HG03045 (cell line): ENCODE results near the gene ANTXR1.

Source experiments
- ATAC-seq: cut with Tn5 transposase; IDR thresholded peaks from one replicate; pipeline ENCODE4 v1.9.1; 2021; ENCODE audit warnings: mild to moderate bottlenecking, moderate library complexity; ENCODE audit not compliant: unreplicated experiment

The ANTXR1 gene

DNA sequence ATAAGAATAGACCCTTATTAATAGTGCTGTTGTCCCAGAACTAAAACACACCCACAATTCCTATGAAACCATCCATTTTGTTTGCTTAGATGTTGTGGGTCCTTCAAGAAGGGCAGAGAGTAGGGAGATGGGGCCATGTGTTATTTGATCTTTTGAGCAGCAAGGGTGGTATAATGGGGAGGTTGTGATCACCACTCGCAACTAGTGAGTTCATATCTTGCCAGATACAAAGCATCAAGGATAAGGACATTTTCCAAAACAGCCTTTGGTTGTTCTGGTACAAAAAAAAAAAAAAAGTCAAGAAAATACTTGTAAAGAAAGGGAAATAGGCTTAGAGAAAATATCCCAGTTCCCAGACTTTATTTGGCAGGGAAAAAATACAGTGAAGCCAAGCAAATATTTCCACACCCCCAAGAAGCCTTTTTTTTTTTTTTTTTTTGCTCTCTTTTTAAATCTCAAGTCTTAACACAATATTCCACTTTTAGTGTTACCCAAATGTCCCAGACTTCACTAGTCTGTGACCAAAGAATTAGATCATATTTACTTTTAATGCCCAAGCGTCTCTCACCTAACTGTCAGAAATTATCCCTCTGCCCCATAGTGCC is 54.1 kb downstream of the ANTXR1 start:
- ATAC-seq, result no peak

DNA sequence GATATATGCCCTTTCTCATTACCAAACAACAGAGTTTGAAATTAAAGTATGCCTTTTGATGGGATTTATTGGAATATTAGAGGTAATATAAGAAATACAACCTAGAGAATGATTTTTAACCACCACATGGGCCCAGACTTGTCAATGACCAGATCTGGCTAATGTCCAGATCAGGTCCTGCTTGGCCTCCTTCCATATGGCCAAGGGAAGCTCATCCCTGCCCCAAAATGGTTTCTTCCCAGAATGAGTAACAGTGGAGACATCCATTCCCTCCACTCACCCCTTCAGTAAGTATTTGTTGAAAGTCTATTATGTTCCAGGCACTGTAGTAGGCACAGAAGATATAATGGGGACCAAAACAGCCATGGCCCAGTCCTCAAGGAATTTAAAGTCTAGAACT is 54.9 kb downstream of the ANTXR1 start:
- no peak for ATAC-seq

DNA sequence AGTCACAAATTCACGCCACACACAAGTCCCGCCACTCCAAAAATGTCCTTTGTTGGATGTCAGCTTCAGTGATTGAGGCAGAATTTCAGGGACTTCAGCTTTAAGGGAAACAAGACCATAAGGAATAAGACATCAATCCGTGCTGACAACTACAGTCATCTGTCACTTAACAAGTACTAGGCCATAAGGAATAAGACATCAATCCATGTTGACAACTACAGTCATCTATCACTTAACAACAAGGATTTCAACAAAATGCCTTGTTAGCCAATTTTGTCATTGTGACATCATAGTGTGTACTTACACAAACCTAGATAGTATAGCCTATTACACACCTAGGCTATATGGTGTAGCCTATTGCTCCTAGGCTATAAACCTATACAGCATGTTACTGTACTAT is 58.0 kb downstream of the ANTXR1 start:
- no peak for ATAC-seq

DNA sequence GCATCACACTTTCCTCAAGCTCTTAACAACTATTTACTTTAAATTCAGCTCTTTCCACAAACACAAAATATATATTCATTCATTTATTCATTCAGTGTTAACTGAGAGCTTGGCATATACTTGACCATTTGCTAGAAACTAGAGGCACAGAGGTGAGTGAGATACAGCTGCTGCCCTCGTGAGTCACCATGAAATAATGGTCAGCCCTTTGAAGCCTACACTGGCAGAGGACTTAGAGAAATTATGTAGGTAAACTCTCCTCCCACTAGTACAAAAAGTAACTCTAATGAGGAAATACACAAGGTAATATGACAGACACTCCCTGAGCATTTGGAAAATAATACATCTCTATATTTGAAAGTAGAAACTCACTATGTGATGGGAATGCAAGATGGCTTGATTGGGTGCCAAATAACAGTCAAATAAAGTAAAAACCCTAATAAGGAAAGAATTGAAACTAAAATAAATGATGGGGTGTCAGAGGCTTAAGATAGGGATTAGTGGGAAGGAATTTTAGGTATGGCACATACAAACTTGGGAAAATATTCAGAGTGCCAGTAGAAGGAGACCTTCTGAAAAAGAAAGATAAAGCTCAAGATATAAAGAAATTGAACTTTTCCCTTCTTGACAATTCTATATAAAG is 61.1 kb downstream of the ANTXR1 start:
- no peak for ATAC-seq

DNA sequence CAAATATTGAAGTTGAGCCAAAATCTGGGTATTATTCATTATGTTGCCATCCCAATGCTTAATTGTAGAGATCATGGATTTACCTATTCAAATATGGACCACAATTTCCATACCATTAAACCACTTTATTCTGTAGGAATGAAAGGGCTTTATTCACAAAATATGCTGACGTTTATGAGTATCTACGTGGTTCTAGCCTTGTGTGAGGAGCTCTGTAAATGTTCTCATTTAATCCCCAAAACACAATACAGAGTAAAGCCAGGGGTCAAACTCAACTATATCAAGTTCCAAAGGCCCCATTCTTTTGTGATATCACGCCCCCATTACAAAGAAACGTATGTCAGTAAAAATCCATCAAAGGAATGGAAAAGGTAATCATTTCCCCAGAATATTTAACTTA is 61.9 kb downstream of the ANTXR1 start:
- no peak for ATAC-seq

DNA sequence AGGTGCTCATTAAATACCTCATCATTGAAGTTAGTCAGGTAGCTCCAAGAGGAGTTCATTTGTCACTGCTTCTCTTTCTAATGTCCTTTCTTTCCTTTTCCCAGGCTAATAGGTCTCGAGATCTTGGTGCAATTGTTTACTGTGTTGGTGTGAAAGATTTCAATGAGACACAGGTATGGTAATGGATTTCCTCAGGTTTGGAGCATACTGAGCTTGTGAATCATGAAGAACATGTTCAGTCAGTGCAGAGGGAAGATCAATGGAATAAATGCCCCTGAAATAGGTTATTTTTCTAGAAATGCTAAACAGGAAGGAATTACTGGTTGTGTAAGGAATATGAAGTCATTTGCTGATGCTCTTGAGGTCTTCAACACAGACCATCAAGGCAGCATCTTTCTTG is 62.5 kb downstream of the ANTXR1 start:
- no peak for ATAC-seq

DNA sequence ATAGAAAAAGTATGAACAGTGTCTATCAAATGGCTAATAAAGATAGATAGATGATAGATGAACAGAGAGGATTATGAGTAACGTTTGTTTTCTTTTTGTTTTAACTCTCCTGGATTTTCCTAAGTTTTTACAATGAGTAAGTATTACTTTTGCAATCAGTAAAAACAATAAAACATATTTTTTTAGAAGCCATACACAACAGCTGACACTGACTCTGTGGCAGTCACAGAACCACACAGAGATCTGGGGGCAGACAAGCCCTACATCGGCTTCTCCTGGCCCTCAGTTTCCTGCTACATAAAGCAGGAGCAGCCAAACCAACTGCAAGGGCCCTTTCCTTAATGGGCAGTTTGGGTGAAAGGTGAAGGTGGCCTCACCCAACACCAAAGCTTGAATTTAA is 63.6 kb downstream of the ANTXR1 start:
- ATAC-seq, result no peak

DNA sequence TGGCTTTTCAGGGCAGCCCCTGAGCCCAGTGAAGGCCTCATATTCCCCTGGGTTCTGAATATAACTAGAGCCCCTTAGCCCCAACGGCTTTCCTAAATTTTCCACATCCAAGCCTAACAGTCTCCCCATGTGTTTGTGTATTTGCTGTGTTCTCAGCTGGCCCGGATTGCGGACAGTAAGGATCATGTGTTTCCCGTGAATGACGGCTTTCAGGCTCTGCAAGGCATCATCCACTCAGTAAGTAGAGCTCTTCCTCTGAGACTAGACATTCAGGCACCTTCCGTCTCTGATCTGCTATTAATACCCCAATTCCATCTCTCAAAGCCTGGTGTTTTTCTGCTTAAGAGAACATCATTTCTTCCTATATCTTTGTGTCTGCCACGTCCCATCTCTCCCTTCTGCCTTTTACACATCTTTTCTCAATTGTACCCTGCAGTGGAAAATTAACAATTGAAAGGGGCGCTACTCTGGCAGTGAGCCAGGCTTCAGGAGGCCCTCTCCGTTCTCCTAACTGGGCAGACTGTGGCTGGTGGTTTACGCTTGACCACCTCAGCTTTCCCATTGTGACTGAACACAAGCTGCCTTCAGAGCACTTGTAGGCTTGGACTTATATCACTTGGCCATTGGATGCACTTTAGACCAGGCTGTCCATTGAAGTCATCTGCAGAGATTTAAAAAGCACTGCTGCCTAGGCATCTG is 64.4 kb downstream of the ANTXR1 start:
- ATAC-seq, result no peak

DNA sequence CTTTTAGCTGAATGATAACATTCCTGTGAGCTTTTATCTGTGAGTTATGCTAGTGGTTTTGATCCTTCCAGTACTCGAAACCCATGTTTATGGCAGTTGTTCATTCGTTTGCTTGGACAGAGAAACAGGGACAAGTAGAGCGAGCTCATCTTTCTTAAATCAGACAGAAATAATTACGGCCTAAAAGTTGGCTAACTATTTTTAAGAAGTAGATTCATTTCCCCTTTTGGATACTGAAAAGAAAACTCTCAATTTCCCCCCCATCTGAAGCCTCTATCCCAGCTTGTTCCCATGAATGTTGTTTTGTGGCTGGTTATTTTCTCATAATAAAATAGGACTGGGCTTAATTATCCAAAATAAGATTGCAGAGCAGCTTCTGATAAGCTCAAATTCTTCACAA is 67.1 kb downstream of the ANTXR1 start:
- ATAC-seq, result no peak

DNA sequence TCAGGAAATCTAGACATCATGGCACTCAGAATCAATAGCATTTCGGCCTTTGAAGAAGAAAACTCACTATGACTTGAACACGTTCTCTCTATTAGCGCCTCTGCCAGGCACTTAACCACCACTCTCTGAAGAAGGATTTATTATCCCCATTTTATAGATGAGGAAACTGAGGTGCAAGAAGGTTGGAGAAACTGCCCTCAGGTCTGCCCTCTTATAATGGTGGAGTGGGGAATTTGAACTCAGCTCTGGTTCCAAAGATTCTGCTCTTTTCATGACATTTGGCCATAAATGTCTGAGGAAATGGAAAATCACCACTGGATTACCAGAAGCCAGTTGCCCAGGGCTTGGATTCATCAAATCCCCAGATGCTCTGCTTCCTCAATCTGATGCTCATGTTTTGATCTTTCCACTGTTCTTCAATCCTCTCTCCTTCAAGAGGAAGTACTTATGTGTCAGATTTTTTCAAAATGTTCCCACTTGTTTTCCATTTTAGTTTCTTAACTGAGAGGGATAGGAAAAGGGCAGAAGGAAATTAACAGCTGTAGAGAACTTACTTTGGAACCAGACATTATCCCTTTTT is 68.1 kb downstream of the ANTXR1 start:
- ATAC-seq, result no peak

DNA sequence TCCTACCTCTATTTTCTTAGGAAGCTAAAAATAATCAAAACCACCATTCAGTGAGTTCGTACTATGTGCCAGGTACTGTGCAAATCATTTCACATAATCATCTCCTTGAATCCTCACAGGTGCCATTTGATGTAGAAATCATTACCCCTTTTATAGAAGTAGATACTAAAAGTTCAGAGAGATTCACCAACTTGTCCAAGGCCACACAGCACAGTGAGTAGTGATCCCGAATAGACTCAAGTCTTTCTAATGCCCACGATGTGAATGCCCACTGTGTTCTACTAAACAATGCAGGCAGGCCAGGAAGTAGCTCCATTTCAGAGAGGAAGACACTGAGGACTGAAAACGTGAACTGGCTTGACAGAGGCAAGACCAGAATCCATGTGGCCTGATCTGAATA is 68.8 kb downstream of the ANTXR1 start:
- ATAC-seq, result no peak

DNA sequence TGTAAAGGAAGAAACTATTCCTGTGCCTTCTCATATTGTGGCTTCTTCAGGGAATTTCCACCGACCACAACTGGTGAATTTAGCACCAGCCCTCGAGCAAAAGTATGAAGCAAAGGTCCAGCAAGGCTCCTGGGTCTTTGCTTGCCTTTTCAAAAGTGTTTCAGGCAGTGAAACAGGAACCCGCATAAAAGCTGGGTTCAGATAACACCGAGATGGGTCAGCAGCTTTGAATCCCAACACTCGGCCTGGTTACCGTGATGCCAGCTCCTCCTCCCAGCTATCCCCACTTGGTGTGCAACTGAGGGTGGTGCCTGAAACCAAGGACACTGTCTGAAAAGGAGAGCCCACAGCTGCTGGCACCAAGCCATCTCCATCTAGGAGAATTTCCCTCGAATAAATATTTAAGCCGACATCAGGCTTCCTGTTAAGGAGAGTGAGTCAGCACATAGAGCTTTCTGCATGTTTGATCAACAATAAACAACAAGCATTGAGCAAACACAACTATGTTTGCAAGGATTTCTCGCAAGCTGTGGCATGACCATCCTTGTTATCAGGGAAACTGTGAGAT is 69.5 kb downstream of the ANTXR1 start:
- ATAC-seq, result no peak

DNA sequence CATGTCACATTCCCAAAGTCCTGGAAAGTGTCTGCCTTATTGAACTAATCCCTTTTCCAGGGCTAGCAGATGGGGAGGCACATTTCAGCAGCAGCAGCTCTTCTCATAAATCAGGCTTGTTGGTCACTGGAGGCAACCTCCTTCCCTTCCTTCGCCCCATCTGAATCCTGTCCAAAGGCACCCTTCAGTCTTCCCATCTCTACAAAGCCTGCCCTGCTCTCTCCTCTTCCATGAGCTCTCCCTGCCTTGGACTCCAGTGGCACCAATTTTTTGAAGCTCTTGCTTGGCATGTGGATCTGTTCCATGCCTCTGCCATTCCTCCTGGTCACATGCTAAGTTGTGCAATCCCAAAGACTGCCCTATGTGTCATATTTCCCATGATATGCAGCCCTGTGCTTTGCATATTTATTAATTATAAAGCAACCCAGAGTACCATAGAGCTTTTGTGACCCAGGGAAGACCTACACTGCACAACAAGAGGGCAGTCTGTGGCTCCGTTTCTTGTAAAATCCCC is 70.3 kb downstream of the ANTXR1 start:
- no peak for ATAC-seq

DNA sequence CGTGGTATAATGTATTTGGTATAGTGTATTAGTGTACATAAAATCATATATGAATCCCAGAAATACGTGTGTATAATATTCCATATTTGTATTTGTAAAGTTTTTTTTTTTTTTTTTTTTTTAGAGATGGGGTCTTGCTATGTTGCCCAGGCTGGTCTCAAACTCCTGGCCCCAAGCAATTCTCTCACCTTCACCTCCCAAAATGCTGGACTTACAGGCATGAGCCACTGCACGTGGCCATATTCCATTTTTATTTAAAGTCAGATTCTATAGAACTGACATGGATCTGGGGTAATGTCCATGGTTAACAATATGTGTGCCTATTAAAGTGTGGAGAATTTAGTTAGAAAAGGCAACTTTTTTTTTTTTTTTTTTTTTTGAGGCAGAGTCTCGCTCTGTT is 71.5 kb downstream of the ANTXR1 start:
- no peak for ATAC-seq

DNA sequence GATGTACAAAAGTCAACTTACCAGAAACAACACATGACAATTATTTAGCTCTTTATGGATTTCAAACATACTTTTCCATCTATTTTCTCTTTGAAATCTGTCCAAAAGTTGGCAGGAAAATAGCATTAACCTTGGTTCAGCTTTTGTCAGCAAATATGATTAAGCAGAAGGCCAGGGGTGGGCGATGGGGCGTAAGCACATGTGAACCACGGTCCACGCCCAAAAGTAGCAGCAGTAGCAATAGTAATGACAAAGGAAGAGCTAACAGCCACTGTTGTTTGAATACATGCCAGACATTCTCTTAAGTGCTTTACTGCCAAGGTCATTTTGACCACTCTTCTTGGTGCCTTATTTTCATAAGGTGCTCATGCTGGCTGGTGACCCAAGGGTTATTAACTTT is 73.5 kb downstream of the ANTXR1 start:
- ATAC-seq, result no peak

DNA sequence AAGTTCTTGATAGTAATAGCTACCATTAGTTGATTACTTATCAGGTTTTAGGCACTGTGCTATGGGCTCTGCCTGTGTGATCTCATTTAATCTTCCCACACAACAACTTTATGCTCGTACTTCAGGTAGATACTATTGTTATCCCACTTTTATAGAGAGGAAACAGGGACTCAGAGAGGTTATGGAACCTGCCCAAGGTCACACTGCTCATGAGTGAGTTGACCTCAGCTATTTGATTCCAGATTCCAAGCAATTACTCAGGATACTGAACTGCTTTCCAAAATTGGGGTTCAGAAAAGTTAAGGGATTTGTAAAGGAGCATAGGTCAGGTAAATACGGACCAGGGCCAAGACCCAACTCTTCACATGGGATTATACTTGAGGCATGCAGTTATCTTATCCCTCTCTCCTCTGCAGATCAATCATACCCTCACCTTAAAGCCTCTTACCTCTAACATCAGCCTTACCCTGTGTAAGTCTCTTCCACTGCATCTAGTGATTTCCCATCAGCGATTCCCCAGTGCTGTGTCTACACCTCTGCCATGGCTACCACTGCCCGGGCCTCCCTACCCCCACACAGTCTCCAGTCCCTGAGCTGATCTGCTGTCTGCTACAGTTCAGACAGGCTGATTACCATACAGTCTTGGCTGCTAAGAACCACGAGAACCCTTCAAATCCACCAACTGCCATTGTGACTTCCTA is 74.4 kb downstream of the ANTXR1 start:
- ATAC-seq, result no peak

DNA sequence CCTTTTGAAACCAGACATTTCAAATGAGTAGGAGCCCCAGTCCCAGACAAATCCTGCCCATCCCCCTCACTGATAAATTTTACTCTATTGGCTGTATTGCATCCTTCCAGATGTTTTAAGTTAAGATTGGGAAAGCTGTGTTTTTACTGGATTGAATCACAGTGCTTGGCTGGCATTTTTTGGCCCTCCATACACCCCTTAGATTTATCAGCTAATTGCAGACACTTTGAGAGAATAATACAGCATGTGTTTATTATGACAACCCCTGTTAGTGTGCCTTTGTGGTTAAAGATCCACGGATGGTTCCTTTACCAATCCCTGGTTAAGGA is 74.9 kb downstream of the ANTXR1 start:
- no peak for ATAC-seq

DNA sequence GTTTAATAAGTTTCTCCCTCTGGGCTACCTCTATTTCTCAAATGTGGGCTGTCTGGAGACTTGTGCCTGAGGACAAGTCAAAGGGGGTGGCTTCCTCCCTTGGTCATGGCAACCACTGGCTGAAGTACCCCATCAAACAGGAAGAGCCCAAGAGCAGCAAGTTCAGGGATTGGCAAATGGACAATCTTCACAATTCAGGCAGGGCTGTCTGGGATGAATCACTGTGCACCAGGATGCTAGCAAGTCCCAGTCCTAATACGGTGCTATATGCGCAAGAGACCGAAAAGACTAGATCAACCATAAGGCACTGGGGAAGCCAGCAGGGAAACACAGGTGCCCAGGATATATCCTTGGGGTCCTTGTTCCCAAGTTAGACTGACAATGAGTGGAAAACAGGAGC is 75.5 kb downstream of the ANTXR1 start:
- ATAC-seq, result no peak

DNA sequence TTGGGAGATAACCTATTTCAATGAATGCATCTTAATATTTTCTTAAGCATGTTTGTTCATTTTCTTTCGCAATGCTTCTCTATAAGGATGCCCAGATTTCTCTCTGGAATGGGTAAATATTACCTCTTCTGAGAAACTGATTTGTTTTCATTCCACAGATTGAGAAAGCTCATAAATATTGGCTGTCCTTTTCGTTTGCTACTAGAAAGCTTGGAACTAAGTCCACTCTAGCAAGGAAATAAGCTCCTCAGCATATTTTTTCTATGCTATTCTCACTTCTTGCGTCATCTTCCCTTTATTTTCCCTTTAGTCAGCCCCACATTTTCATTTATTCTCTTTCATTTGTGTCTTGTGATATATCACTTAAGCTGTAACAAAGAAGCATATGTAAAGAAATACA is 76.3 kb downstream of the ANTXR1 start:
- no peak for ATAC-seq

DNA sequence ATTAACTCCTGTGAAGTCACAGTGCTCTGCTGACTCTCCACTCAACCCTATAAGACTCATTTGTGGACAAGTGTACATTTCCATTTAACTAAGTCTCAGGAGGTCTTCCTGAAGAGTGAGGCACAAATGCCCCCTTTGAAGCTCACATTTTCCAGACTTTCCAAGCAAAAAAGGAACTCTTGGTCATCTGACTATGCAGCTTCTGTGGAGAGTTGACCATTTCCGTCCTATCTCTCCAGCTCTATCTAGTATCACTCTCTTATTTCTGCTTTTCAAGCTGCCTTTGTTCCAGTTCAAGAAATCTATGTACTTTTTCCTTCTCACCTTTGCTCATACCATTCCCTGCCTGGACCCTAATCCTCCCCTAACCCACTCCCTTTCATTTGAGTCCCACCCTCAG is 77.0 kb downstream of the ANTXR1 start:
- ATAC-seq, result no peak

DNA sequence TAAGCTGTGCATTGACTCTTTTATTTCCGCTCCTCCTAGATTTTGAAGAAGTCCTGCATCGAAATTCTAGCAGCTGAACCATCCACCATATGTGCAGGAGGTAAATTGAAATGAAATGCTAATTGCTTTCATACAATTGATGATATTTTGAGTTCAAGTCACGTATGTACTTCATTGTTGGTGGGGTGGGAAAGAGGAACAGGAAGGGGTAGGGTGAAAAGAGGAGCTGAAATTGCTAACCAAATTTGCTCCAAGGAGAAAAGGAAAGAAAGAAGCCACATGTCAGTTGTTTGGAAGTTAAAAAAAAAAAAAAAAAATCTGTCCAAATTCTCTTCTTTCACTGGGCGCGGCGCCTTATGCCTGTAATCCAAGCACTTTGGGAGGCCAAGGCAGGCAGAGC is 77.8 kb downstream of the ANTXR1 start:
- ATAC-seq, result no peak
